T-cell (primary cell): ENCODE results near the gene ZNF140. TPM values are rescaled to one million over a fixed set of nuclear protein-coding genes. Genes with fewer than 3 reads are reported as not detected.

Source experiments
- ATAC-seq, 4 experiments: fragments of 200-7000 bp in 3 of 4; fragments of 150-1000 bp in 1 of 4; cut with Tn5 transposase; replicated peaks in 1 of 4; 1 replicate in 3 of 4; 2 replicates in 1 of 4; pipeline ENCODE4 v1.10.0; 2021; ENCODE audit warnings: moderate library complexity in 3 of 4, mild to moderate bottlenecking in 2 of 4, moderate number of reproducible peaks in 1 of 4
- CTCF ChIA-PET, 2 donors: fragments of 300-600 bp; sonication (Branson Sonifier 250); formaldehyde crosslinking; loops; one replicate each; lab custom pipeline; 2022; ENCODE audit warnings: antibody characterized with exemption in 2 of 2; lab: Charles Lee
- POLR2A ChIA-PET, 2 donors: fragments of 300-600 bp; sonication (Branson Sonifier 250); formaldehyde crosslinking; loops; one replicate each; lab custom pipeline; 2022; ENCODE audit warnings: antibody characterized with exemption in 2 of 2; lab: Charles Lee
- DNase-seq, 35 experiments: peaks; one replicate each; pipeline versions ENCODE4 v3.0.0 to v3.0.0-alpha.2; 2013 to 2023
- H3K27ac ChIP-seq: one replicate; pipeline ENCODE4 v1.5.1; 2013; ENCODE audit warnings: low read length
- H3K27me3 ChIP-seq, 2 experiments: replicated peaks in 1 of 2; 1 replicate in 1 of 2; 2 replicates in 1 of 2; pipeline versions ENCODE4 v1.6.1 to v1.7.0; 2013; ENCODE audit warnings: low read length in 1 of 2, mixed read lengths in 1 of 2; ENCODE audit not compliant: control insufficient read depth in 2 of 2, insufficient read depth in 2 of 2; ENCODE audit errors: extremely low read depth in 1 of 2
- H3K36me3 ChIP-seq, 2 donors: 1 replicate in 1 of 2; 2 replicates in 1 of 2; pipeline versions ENCODE4 v1.6.1 to v1.7.0; 2013; ENCODE audit warnings: low read length in 1 of 2; ENCODE audit not compliant: control insufficient read depth in 2 of 2, insufficient read depth in 1 of 2; ENCODE audit errors: extremely low read depth in 1 of 2
- H3K4me1 ChIP-seq, 2 experiments: 1 replicate in 1 of 2; 2 replicates in 1 of 2; pipeline versions ENCODE4 v1.6.1 to v1.7.0; 2013; ENCODE audit warnings: low read length in 2 of 2, mixed read lengths in 1 of 2; ENCODE audit not compliant: insufficient read depth in 2 of 2, control insufficient read depth in 1 of 2; ENCODE audit errors: extremely low read depth in 1 of 2
- H3K4me3 ChIP-seq, 2 donors: 1 replicate in 1 of 2; 2 replicates in 1 of 2; pipeline versions ENCODE4 v1.5.1 to v1.7.0; 2013; ENCODE audit warnings: mild to moderate bottlenecking in 2 of 2, low read length in 1 of 2, moderate library complexity in 1 of 2; ENCODE audit not compliant: control insufficient read depth in 1 of 2; ENCODE audit errors: extremely low read depth in 1 of 2
- H3K9me3 ChIP-seq: 2 replicates; pipeline ENCODE4 v1.7.0; 2013
- H3K27ac Mint-ChIP-seq, 2 donors: one replicate each; pipeline ENCODE4 v1.8.0; 2020 to 2021; ENCODE audit warnings: mild to moderate bottlenecking in 2 of 2, mixed read lengths in 2 of 2
- H3K27me3 Mint-ChIP-seq, 2 donors: one replicate each; pipeline ENCODE4 v1.8.0; 2021 to 2022; ENCODE audit warnings: mixed read lengths in 2 of 2
- H3K36me3 Mint-ChIP-seq: one replicate; pipeline ENCODE4 v1.8.0; 2021; ENCODE audit warnings: mixed read lengths
- H3K4me1 Mint-ChIP-seq, 3 donors: one replicate each; pipeline ENCODE4 v1.8.0; 2020 to 2022; ENCODE audit warnings: mixed read lengths in 3 of 3, mild to moderate bottlenecking in 1 of 3
- H3K4me3 Mint-ChIP-seq, 3 donors: one replicate each; pipeline ENCODE4 v1.8.0; 2020 to 2022; ENCODE audit warnings: mild to moderate bottlenecking in 3 of 3, mixed read lengths in 3 of 3, moderate library complexity in 3 of 3
- H3K9me3 Mint-ChIP-seq, 3 donors: one replicate each; pipeline ENCODE4 v1.8.0; 2020 to 2022; ENCODE audit warnings: mixed read lengths in 3 of 3
- WGBS: methylation state at CpG from one replicate; pipeline ENCODE4 v1.1.5; 2013; ENCODE audit warnings: missing lambda C conversion rate; ENCODE audit not compliant: insufficient coverage; 5-methylcytosine and 5-hydroxymethylcytosine counted together
- total RNA-seq, 35 experiments: library from RNA in 6 of 35; stranded (reverse) in 6 of 35; fragments of 120-200 nt in 1 of 35; gene quantifications; one replicate each; pipeline versions ENCODE4 v1.2.1 to v1.2.4 and lab custom pipeline; 2013 to 2026

The ZNF140 gene
- total RNA-seq, 5 donors from 2014 or later (not counting 1 experiment from before 2014, with no cell fraction given) = 12.6 to 20.8 (median 20.3) TPM

DNA sequence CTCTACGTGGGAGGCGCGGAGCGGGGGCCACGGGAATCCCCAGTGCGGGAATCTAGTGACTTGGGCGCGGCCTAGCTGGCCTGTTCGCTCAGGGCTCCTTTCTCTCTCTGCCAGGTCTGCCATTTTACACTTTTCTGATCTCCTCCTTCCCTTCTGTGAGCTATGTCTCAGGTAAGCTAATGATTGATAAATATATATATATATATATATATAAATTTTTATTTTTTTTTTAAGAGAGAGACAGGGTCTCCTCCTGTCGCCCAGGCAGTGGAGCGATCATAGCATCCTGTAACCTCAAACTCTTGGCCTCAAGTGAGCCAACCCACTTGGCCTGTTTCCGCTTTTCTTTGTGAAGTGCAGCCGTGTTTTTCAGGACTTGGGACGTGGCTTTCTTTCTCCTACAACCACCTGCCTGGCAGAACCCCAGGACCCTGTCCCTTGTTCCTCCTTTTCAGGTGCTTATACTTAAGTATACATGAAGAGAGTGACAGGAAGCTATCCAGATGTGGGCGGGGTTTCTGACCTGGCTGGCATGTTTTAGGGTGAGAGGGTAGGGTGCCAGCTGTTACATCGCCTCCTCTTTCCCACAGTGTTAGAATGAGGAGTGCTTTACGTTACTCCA lies 547 bp downstream of the ZNF140 start:
- 11% methylated on average over 10 of the region's 17 CpGs for WGBS
- Mint-ChIP-seq H3K27me3 (no peaks in the 10 kb centered on the region), H3K9me3 (peaks cover 17 to 45% (median 35%) of the 10 kb centered on the region in 3 donors), H3K4me3 (no peak overlapping the region), H3K4me1 (peaks cover 0 to 19% (median 14%) of the 10 kb centered on the region in 3 donors), H3K36me3 (peaks cover 54% of the 10 kb centered on the region), H3K27ac (peak overlapping the region; percentile 34 to 49)
- peak in 4 of 35 experiments; percentile 3 to 82 (median 42) for DNase-seq
- Histone ChIP-seq H3K4me3 (peak overlapping the region; percentile 64 to 72), H3K27me3 (no peaks in the 10 kb centered on the region), H3K36me3 (peaks cover 4 to 38% of the 10 kb centered on the region in 2 donors), H3K27ac (peak overlapping the region; percentile 98), H3K4me1 (peaks cover 3 to 22% of the 10 kb centered on the region in 2 experiments), H3K9me3 (peaks cover 18% of the 10 kb centered on the region)
- ATAC-seq = no peak
- ChIA-PET CTCF (interaction anchor here (1.0 to 2.1 kb wide), 4 partner anchors 50 to 100 kb away, joined by 3 to 6 read pairs (median 5); partner anchors contain the start of genes ZNF268 (in 2 of the 2), ZNF10 (in 1 of the 2) and ZNF891 (in 1 of the 2)), POLR2A (interaction anchor here in 1 of 2 donors (0.6 to 1.2 kb wide), 2 partner anchors 31 to 49 kb away, joined by 4 to 5 read pairs; partner anchors contain the start of gene ZNF10)

DNA sequence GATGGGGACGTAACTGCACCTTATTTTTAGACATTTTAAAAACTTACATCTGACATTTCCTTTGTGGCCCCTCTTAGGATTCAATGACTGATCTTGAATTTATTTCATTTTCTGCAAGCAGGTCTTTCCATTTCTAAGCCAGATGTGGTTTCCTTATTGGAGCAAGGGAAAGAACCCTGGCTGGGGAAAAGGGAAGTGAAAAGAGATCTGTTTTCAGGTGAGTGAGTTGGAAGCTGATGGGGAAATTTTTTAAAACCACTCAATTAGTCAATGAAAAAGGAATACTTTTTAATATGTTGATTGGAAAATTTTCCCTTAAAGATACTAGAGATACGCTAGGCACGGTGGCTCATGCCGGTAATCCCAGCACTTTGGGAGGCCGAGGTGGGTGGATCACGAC lies 2.6 kb downstream of the ZNF140 start:
- Mint-ChIP-seq H3K9me3 (peaks cover 17 to 43% (median 30%) of the 10 kb centered on the region in 3 donors), H3K27ac (no peak overlapping the region), H3K4me3 (peak overlapping the region in 2 of 3 donors; percentile 9 to 20), H3K36me3 (peaks cover 67% of the 10 kb centered on the region), H3K27me3 (no peaks in the 10 kb centered on the region), H3K4me1 (peaks cover 0 to 19% (median 14%) of the 10 kb centered on the region in 3 donors)
- CTCF ChIA-PET = interaction anchor here in 1 of 2 donors (0.6 kb wide), 1 partner anchor 67 kb away, joined by 3 read pairs; no protein-coding TSS in a partner anchor
- WGBS = 100% methylated on average over 4 of the region's 6 CpGs
- H3K27me3 ChIP-seq = no peaks in the 10 kb centered on the region
- POLR2A ChIA-PET = interaction anchor here in 1 of 2 donors (0.7 kb wide), 1 partner anchor 61 kb away, joined by 6 read pairs; no protein-coding TSS in a partner anchor
- H3K9me3 ChIP-seq = peaks cover 22% of the 10 kb centered on the region
- ATAC-seq = no peak
- H3K4me1 ChIP-seq = peaks cover 3 to 22% of the 10 kb centered on the region in 2 experiments
- no peak overlapping the region for H3K27ac ChIP-seq
- H3K4me3 ChIP-seq = no peak overlapping the region
- peaks cover 11 to 55% of the 10 kb centered on the region in 2 donors for H3K36me3 ChIP-seq
- no peak for DNase-seq

GRCh38 chr12:133105620-133106019 lies 24.9 kb downstream of the ZNF140 start:
- no peak overlapping the region for H3K27ac Mint-ChIP-seq
- ChIA-PET POLR2A (no interaction called here), CTCF (no interaction called here)
- Histone ChIP-seq H3K4me3 (peak overlapping the region in 1 of 2 donors; percentile 47), H3K9me3 (peaks cover 58% of the 10 kb centered on the region), H3K4me1 (no peaks in the 10 kb centered on the region), H3K27ac (no peak overlapping the region), H3K36me3 (peaks cover 23 to 34% of the 10 kb centered on the region in 2 donors), H3K27me3 (no peaks in the 10 kb centered on the region)
- no peaks in the 10 kb centered on the region for H3K4me1 Mint-ChIP-seq
- peaks cover 3 to 69% (median 52%) of the 10 kb centered on the region in 3 donors for H3K9me3 Mint-ChIP-seq
- H3K4me3 Mint-ChIP-seq = no peak overlapping the region
- no CpG with 5 or more reads among the region's 3 CpGs for WGBS
- ATAC-seq (no peak), DNase-seq (peak in 1 of 35 experiments; percentile 4)
- no peaks in the 10 kb centered on the region for H3K27me3 Mint-ChIP-seq
- H3K36me3 Mint-ChIP-seq = peaks cover 90% of the 10 kb centered on the region

- WGBS = no CpG with 5 or more reads among the region's 5 CpGs
- Mint-ChIP-seq H3K4me3 (no peak overlapping the region), H3K27ac (no peak overlapping the region), H3K36me3 (peaks cover 84% of the 10 kb centered on the region), H3K9me3 (peaks cover 3 to 70% (median 48%) of the 10 kb centered on the region in 3 donors), H3K4me1 (no peaks in the 10 kb centered on the region), H3K27me3 (no peaks in the 10 kb centered on the region)
- POLR2A ChIA-PET = no interaction called here
- CTCF ChIA-PET = no interaction called here
- Histone ChIP-seq H3K4me1 (no peaks in the 10 kb centered on the region), H3K36me3 (peaks cover 20 to 27% of the 10 kb centered on the region in 2 donors), H3K27me3 (no peaks in the 10 kb centered on the region), H3K4me3 (no peak overlapping the region), H3K27ac (no peak overlapping the region), H3K9me3 (peaks cover 52% of the 10 kb centered on the region)
- ATAC-seq = no peak
- DNase-seq = peak in 1 of 35 experiments; percentile 11
Observed at GRCh38 chr12:133106253-133106652, 25.5 kb downstream of the ZNF140 start.

DNA sequence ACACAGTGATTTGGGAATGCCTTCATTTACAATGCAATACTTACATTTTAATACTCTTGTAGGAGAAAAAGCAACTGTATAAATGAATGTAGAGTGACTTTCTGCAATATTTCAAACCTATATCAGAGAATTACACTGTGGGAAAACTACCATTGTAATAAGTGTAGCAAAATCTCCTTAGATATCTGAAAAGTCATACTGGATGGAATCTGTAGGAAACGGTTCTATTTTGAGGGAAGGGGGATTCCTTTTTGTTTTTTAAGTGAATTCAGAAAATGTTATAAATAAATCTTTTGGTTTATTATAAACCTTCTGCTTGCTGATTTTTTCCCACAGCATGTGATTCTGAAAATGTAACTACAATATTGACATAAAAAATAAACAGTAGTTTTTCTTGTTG lies 26.4 kb downstream of the ZNF140 start:
- peaks cover 80% of the 10 kb centered on the region for H3K36me3 Mint-ChIP-seq
- no peak overlapping the region for H3K4me3 Mint-ChIP-seq
- ChIA-PET CTCF (no interaction called here), POLR2A (no interaction called here)
- H3K36me3 ChIP-seq = peaks cover 15 to 22% of the 10 kb centered on the region in 2 donors
- H3K4me1 ChIP-seq = no peaks in the 10 kb centered on the region
- WGBS = no CpG with 5 or more reads among the region's 1 CpG
- H3K4me3 ChIP-seq = no peak overlapping the region
- ATAC-seq = no peak
- H3K9me3 Mint-ChIP-seq = peaks cover 6 to 69% (median 48%) of the 10 kb centered on the region in 3 donors
- DNase-seq = no peak
- H3K27me3 Mint-ChIP-seq = no peaks in the 10 kb centered on the region
- H3K9me3 ChIP-seq = peaks cover 52% of the 10 kb centered on the region
- H3K27ac Mint-ChIP-seq = no peak overlapping the region
- no peaks in the 10 kb centered on the region for H3K4me1 Mint-ChIP-seq
- no peak overlapping the region for H3K27ac ChIP-seq
- no peaks in the 10 kb centered on the region for H3K27me3 ChIP-seq

DNA sequence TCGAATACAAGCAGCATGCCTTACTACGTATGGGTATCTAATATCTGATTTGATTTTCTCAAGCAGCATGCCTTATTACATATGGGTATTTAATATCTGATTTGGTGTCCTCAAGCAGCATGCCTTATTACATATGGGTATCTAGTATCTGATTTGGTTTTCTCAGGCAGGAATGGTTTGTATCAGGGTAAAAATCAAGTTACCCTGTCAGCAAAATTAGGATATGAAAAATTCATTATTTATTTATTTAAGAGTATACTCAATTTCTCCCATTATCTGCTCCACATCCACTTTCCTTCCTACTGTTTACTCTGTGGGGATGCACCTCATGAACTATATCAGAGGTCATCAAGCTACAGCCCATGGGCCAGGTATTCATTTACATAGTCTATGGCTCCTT lies 27.4 kb downstream of the ZNF140 start:
- Histone ChIP-seq H3K36me3 (peaks cover 9 to 22% of the 10 kb centered on the region in 2 donors), H3K4me1 (no peaks in the 10 kb centered on the region), H3K27ac (no peak overlapping the region), H3K27me3 (no peaks in the 10 kb centered on the region), H3K4me3 (no peak overlapping the region), H3K9me3 (peaks cover 48% of the 10 kb centered on the region)
- ATAC-seq = no peak
- DNase-seq = no peak
- ChIA-PET CTCF (no interaction called here), POLR2A (no interaction called here)
- Mint-ChIP-seq H3K9me3 (peaks cover 7 to 69% (median 51%) of the 10 kb centered on the region in 3 donors), H3K36me3 (peaks cover 74% of the 10 kb centered on the region), H3K4me3 (no peak overlapping the region), H3K27me3 (no peaks in the 10 kb centered on the region), H3K4me1 (no peaks in the 10 kb centered on the region), H3K27ac (no peak overlapping the region)
- no CpG with 5 or more reads among the region's 2 CpGs for WGBS
